Neural progenitor cell (in vitro differentiated cells): ENCODE measurements around the gene TTLL5. TPM values are rescaled to one million over a fixed set of nuclear protein-coding genes. Genes with fewer than 3 reads are reported as not detected.

Experiments used
- DNase-seq: peaks from one replicate; pipeline ENCODE4 v3.0.0-alpha.2; 2016; ENCODE audit warnings: low spot score
- H2AFZ ChIP-seq: fragments of 200-600 bp; sonication (generic); replicated peaks from 2 replicates; pipeline ENCODE4 v1.6.1; 2016; ENCODE audit warnings: antibody characterized with exemption
- H3F3A ChIP-seq: fragments of 200-600 bp; sonication (generic); 2 replicates; pipeline ENCODE4 v1.6.1; 2016; ENCODE audit warnings: antibody characterized with exemption, low read depth
- H3K27ac ChIP-seq: fragments of 200-600 bp; sonication (generic); 2 replicates; pipeline ENCODE4 v1.5.1; 2016; ENCODE audit warnings: mild to moderate bottlenecking
- H3K27me3 ChIP-seq: fragments of 200-600 bp; sonication (generic); 2 replicates; pipeline ENCODE4 v1.6.1; 2016; ENCODE audit warnings: mild to moderate bottlenecking, moderate library complexity
- H3K36me3 ChIP-seq: fragments of 200-600 bp; sonication (generic); 2 replicates; pipeline ENCODE4 v1.5.1; 2016
- H3K4me1 ChIP-seq: fragments of 200-600 bp; sonication (generic); 2 replicates; pipeline ENCODE4 v1.6.1; 2016; ENCODE audit warnings: mixed run types
- H3K4me2 ChIP-seq: fragments of 200-600 bp; sonication (generic); 2 replicates; pipeline ENCODE4 v1.6.1; 2016
- H3K4me3 ChIP-seq: fragments of 200-600 bp; sonication (generic); 2 replicates; pipeline ENCODE4 v1.5.1; 2016
- H3K79me2 ChIP-seq: fragments of 200-600 bp; sonication (generic); 2 replicates; pipeline ENCODE4 v1.6.1; 2016; ENCODE audit warnings: low read depth
- H3K9ac ChIP-seq: fragments of 200-600 bp; sonication (generic); 2 replicates; pipeline ENCODE4 v1.6.1; 2016
- H3K9me3 ChIP-seq: fragments of 200-600 bp; sonication (generic); 2 replicates; pipeline ENCODE4 v1.5.1; 2016; ENCODE audit warnings: low read depth
- H4K20me1 ChIP-seq: fragments of 200-600 bp; sonication (generic); 2 replicates; pipeline ENCODE4 v1.6.1; 2016; ENCODE audit warnings: low read depth
- H3K27ac Mint-ChIP-seq: 3 replicates; pipeline ENCODE4 v1.8.0; 2021; ENCODE audit warnings: mixed read lengths
- H3K27me3 Mint-ChIP-seq: 2 replicates; pipeline ENCODE4 v1.8.0; 2022; ENCODE audit warnings: low read depth, mild to moderate bottlenecking, inconsistent platforms, moderate library complexity, mixed read lengths; ENCODE audit not compliant: insufficient read depth
- H3K36me3 Mint-ChIP-seq: 3 replicates; pipeline ENCODE4 v1.8.0; 2021; ENCODE audit warnings: mixed read lengths
- H3K4me1 Mint-ChIP-seq: 3 replicates; pipeline ENCODE4 v1.8.0; 2021; ENCODE audit warnings: mixed read lengths
- H3K4me3 Mint-ChIP-seq: 3 replicates; pipeline ENCODE4 v1.8.0; 2021; ENCODE audit warnings: mild to moderate bottlenecking, moderate library complexity, mixed read lengths
- H3K9me3 Mint-ChIP-seq: 3 replicates; pipeline ENCODE4 v1.8.0; 2020; ENCODE audit warnings: mixed read lengths
- EZH2 ChIP-seq: fragments of 200-600 bp; sonication (generic); IDR thresholded peaks from 2 replicates; pipeline ENCODE4 v1.6.1; 2017; ENCODE audit warnings: antibody characterized with exemption, mild to moderate bottlenecking, moderate library complexity
- EZH2phosphoT487 ChIP-seq: fragments of 200-600 bp; sonication (generic); IDR thresholded peaks from 2 replicates; pipeline ENCODE4 v1.6.1; 2017; ENCODE audit warnings: antibody characterized with exemption
- total RNA-seq: library from RNA; depleted of rRNA; stranded (reverse); fragments of >200 nt; gene quantifications from 2 replicates; pipeline ENCODE4 v1.2.3, GENCODE V29; 2015; ENCODE audit warnings: low replicate concordance
- TF ChIP-seq, protein P1 (sequence below): fragments of 200-600 bp; sonication (generic); IDR thresholded peaks from 2 replicates; pipeline ENCODE4 v1.5.1; 2017; ENCODE audit warnings: antibody characterized with exemption, mild to moderate bottlenecking

TTLL5 gene
- total RNA-seq, 1 donor from 2014 or later = 61.4 TPM

DNA sequence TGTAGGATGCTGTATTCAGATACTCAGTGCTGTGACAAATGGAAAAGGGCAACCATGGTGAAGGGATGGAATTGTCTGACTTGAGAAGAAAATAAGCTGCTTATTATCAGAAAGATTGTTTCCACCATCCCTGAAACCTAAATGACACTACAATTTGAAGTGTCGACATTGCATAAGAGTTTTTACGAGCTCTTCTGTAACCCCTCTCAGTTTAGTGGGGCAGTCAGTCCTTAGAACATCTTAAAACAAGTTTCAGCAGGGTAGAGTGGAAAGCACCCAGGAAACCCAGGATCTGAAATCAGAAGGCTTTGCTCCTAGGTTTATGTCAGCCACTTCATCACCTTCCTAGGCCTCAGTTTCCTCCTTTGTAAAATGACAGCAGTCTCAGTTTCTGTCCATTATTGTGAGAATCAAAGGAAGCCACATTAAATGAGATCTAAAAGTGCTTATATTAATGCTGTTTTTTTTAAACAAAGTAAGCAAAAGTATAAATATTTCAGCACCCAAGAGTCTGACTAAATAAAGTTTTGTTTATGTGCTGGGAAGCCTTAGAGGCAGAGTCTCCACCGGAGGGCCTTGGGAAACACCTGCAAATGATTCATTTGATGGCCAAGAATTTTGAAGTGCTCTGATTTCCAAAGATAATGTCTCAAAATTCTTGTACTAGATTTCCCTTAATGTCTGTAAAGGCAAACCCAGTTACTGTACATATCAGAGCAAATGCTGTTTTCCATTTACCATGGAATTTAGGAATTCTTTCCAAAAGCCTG lies 326.3 kb downstream of the TTLL5 start:
- peaks cover 16% of the 10 kb centered on the region for H3K79me2 ChIP-seq
- no peak overlapping the region for H3K27ac ChIP-seq
- peaks cover 19% of the 10 kb centered on the region for H3K4me1 Mint-ChIP-seq
- peaks cover 29% of the 10 kb centered on the region for H3K27me3 ChIP-seq
- no peaks in the 10 kb centered on the region for H3K9me3 Mint-ChIP-seq
- H2AFZ ChIP-seq = no peak overlapping the region
- H3K36me3 ChIP-seq = no peaks in the 10 kb centered on the region
- H3K27me3 Mint-ChIP-seq = no peaks in the 10 kb centered on the region
- no peak overlapping the region for H3K4me3 ChIP-seq
- no peaks in the 10 kb centered on the region for H3K9me3 ChIP-seq
- no peak overlapping the region for H3K4me2 ChIP-seq
- H3K4me1 ChIP-seq = peaks cover 5% of the 10 kb centered on the region
- no peak for DNase-seq
- H3K9ac ChIP-seq = no peak overlapping the region
- H3K36me3 Mint-ChIP-seq = peaks cover 2% of the 10 kb centered on the region
- peaks cover 9% of the 10 kb centered on the region for H4K20me1 ChIP-seq
- H3K27ac Mint-ChIP-seq = no peak overlapping the region
- peaks cover 12% of the 10 kb centered on the region for H3F3A ChIP-seq
- no peak for TF ChIP-seq EZH2phosphoT487
- TF ChIP-seq EZH2 = no peak
- TF ChIP-seq, protein P1, sequence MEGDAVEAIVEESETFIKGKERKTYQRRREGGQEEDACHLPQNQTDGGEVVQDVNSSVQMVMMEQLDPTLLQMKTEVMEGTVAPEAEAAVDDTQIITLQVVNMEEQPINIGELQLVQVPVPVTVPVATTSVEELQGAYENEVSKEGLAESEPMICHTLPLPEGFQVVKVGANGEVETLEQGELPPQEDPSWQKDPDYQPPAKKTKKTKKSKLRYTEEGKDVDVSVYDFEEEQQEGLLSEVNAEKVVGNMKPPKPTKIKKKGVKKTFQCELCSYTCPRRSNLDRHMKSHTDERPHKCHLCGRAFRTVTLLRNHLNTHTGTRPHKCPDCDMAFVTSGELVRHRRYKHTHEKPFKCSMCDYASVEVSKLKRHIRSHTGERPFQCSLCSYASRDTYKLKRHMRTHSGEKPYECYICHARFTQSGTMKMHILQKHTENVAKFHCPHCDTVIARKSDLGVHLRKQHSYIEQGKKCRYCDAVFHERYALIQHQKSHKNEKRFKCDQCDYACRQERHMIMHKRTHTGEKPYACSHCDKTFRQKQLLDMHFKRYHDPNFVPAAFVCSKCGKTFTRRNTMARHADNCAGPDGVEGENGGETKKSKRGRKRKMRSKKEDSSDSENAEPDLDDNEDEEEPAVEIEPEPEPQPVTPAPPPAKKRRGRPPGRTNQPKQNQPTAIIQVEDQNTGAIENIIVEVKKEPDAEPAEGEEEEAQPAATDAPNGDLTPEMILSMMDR = no peak
- no peak overlapping the region for H3K4me3 Mint-ChIP-seq

DNA sequence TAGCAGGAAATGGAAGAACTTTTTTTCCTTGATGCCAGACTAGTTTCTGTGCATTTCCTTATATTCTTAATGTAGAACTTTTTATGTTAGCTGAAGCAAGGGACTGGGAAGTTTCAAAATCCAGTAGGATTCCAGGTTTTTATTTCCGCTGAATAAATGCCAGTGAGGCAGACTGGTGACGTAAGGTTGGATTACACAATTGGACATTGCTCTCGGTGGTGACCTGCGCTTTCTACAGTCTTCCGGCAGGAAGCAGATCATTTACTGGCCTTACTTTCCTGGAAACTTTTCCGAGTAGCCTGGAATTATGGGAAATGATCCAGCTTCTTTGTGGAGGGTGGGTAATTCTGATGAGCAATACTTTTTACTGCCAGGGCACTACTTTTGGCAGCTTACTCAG lies 328.1 kb downstream of the TTLL5 start:
- peaks cover 17% of the 10 kb centered on the region for H3K4me1 Mint-ChIP-seq

DNA sequence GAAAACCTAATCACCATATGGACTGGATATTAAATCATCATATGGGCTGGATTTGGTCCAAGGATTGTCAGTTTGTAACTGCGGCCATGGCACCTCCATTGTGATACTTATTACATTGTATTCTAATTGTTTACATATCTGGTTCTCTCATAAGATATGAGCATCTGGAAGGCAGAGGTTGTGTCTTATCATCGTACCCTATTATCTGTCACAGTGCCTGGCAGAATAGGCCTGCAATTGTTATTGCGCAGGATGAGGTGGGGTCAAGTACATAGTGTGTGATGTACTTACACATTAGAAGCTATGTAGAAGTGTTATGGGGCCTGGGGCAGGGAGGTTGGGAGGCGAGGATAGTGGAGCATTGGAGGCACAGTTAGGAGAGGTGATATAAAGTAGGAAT lies 329.3 kb downstream of the TTLL5 start:
- H3K9ac ChIP-seq = no peak overlapping the region
- no peaks in the 10 kb centered on the region for H3K36me3 ChIP-seq
- no peak overlapping the region for H3K4me3 Mint-ChIP-seq
- peaks cover 19% of the 10 kb centered on the region for H4K20me1 ChIP-seq
- H3K4me3 ChIP-seq = no peak overlapping the region
- TF ChIP-seq EZH2phosphoT487 (no peak), EZH2 (no peak)
- TF ChIP-seq, protein P1 = no peak
- peaks cover 7% of the 10 kb centered on the region for H3K36me3 Mint-ChIP-seq
- no peak overlapping the region for H3K4me2 ChIP-seq
- H3K4me1 ChIP-seq = peaks cover 5% of the 10 kb centered on the region
- no peaks in the 10 kb centered on the region for H3K9me3 ChIP-seq
- H3K27me3 ChIP-seq = peaks cover 2% of the 10 kb centered on the region
- peaks cover 15% of the 10 kb centered on the region for H3K4me1 Mint-ChIP-seq
- H3K79me2 ChIP-seq = peaks cover 16% of the 10 kb centered on the region
- H3K27ac Mint-ChIP-seq = no peak overlapping the region
- H3K9me3 Mint-ChIP-seq = no peaks in the 10 kb centered on the region
- no peaks in the 10 kb centered on the region for H3K27me3 Mint-ChIP-seq
- no peak for DNase-seq
- H2AFZ ChIP-seq = no peak overlapping the region
- H3F3A ChIP-seq = peaks cover 6% of the 10 kb centered on the region
- H3K27ac ChIP-seq = no peak overlapping the region

More for the DNA sequence above, 328.1 kb downstream of the TTLL5 start:
- no peak for DNase-seq
- Mint-ChIP-seq H3K27me3 (no peaks in the 10 kb centered on the region), H3K9me3 (no peaks in the 10 kb centered on the region), H3K27ac (no peak overlapping the region), H3K36me3 (peaks cover 3% of the 10 kb centered on the region), H3K4me3 (no peak overlapping the region)
- TF ChIP-seq EZH2 = no peak
- no peak for TF ChIP-seq EZH2phosphoT487
- TF ChIP-seq, protein P1 = no peak
- H3K27me3 ChIP-seq = peaks cover 13% of the 10 kb centered on the region
- H3K4me2 ChIP-seq = no peak overlapping the region
- no peak overlapping the region for H3K27ac ChIP-seq
- H4K20me1 ChIP-seq = peaks cover 9% of the 10 kb centered on the region
- H3K9ac ChIP-seq = no peak overlapping the region
- H3K36me3 ChIP-seq = no peaks in the 10 kb centered on the region
- H3K4me1 ChIP-seq = peaks cover 5% of the 10 kb centered on the region
- H3K79me2 ChIP-seq = peaks cover 16% of the 10 kb centered on the region
- H3F3A ChIP-seq = peaks cover 11% of the 10 kb centered on the region
- no peak overlapping the region for H2AFZ ChIP-seq
- no peak overlapping the region for H3K4me3 ChIP-seq
- H3K9me3 ChIP-seq = no peaks in the 10 kb centered on the region
